ENCODE data around the gene INHBA.

DNA sequence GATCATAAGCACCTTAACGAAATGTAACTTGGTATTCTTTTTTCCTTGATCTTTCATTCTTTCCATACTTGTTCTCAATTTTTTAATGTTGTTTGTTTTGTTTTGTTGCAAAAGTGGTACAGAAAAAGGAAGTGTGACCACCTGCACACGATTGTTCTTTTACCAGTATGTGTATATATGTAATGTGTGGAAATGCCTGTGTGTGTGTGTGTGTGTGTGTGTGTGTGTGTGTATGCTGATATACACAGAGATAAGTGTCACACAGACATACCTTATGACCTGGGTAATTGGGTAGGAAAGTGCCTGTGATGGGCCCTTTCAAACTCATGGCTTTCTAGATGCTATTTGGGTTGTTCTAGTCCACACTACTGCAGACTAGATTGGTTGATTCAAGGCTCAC, 14.0 kb downstream of the INHBA start:
- TF ChIP-seq CTCF (IDR thresholded peaks at IDR 0.05) (no peak), POLR2AphosphoS5 (IDR thresholded peaks at IDR 0.05) (no peak), EP300 (IDR thresholded peaks at IDR 0.05) (no peak)
